ENCODE measurements around the gene DNLZ. TPM values are rescaled to one million over a fixed set of nuclear protein-coding genes. Genes with fewer than 3 reads are reported as not detected.

The DNLZ gene
- total and polyA plus RNA-seq, 10 of the 15 experiments (the other 5 are each of a cell fraction or from before 2014, with no cell fraction given), result 0.66 to 29.7 (median 14.7) TPM; not detected in 1

GRCh38 chr9:136375096-136375495 lies 11.6 kb upstream of the DNLZ start:
- Histone ChIP-seq H3K27me3 (replicated peaks in 1 of 2; ENCODE audit: control insufficient read depth in 2 of 2, insufficient read depth in 2 of 2, low read length in 1 of 2) (no peaks in the 10 kb centered on the region), H3K4me2 (ENCODE audit: control insufficient read depth, insufficient read depth) (no peak overlapping the region), H3K36me3 (ENCODE audit: control insufficient read depth in 2 of 2, insufficient read depth in 2 of 2, low read length in 1 of 2) (peaks cover 0 to 15% of the 10 kb centered on the region in 2 experiments; a peak in 3 of 4 replicates), H3K9ac (ENCODE audit: control insufficient read depth, insufficient read depth, low read length) (no peak overlapping the region), H3K4me1 (ENCODE audit: control insufficient read depth, insufficient read depth, low read length) (0 out of 2 replicates have a peak, but pooled peaks cover 4% of the 10 kb centered on the region), H3K9me3 (replicated peaks; ENCODE audit: control insufficient read depth, insufficient read depth, low read length) (no peaks in the 10 kb centered on the region), H3K27ac (ENCODE audit: control insufficient read depth, insufficient read depth) (no peak overlapping the region), H3K79me2 (ENCODE audit: control insufficient read depth, insufficient read depth, low read length) (no peaks in the 10 kb centered on the region), H2AFZ (ENCODE audit: control insufficient read depth, low read depth, low read length) (no peak overlapping the region), H3K4me3 (no peak overlapping the region), H4K20me1 (ENCODE audit: control insufficient read depth, insufficient read depth) (no peaks in the 10 kb centered on the region)
- ChIA-PET CTCF (no interaction called here), POLR2A (interaction anchor here (1.4 kb wide), 1 partner anchor 14 kb away, joined by 4 read pairs; no protein-coding TSS in a partner anchor), SMC1A (ENCODE audit: uncharacterized antibody, unreplicated experiment) (no interaction called here), RAD21 (ENCODE audit: unreplicated experiment) (no interaction called here)
- DNase-seq (ENCODE audit: low read depth, low spot score) (no peak), ATAC-seq (no peak), FAIRE-seq (no peak)
- intact Hi-C loops (cut with micrococcal nuclease; ENCODE audit: unreplicated experiment), result no loop called here
- TF ChIP-seq POLR2A (IDR thresholded peaks at IDR 0.05; ENCODE audit: low read depth, low read length) (no peak), NBN (IDR thresholded peaks at IDR 0.05) (no peak), IRF3 (IDR thresholded peaks at IDR 0.05) (no peak), ZNF217 (IDR thresholded peaks at IDR 0.05) (no peak), NRF1 (conservative IDR thresholded peaks at IDR 0.05; ENCODE audit: low read depth, low read length) (no peak), GABPA (IDR thresholded peaks at IDR 0.05; ENCODE audit: low read depth) (no peak)
- no TSS peak for BruUV-seq (replicated peaks)
- 94% methylated on average over 12 of the region's 12 CpGs for WGBS (ENCODE audit: insufficient coverage, insufficient replicate concordance, low lambda C conversion rate, missing lambda C conversion rate)
- in situ Hi-C loops (cut with MboI), result no loop called here

- BruUV-seq (replicated peaks), result no TSS peak
- no peak for DNase-seq (ENCODE audit: low read depth, low spot score)
- intact Hi-C loops (cut with micrococcal nuclease; ENCODE audit: unreplicated experiment), result no loop called here
- Histone ChIP-seq H3K4me2 (ENCODE audit: control insufficient read depth, insufficient read depth) (no peak overlapping the region), H3K9ac (ENCODE audit: control insufficient read depth, insufficient read depth, low read length) (no peak overlapping the region), H2AFZ (ENCODE audit: control insufficient read depth, low read depth, low read length) (no peak overlapping the region), H3K36me3 (ENCODE audit: control insufficient read depth in 2 of 2, insufficient read depth in 2 of 2, low read length in 1 of 2) (peaks cover 0 to 11% of the 10 kb centered on the region in 2 experiments; a peak in 3 of 4 replicates), H3K4me3 (no peak overlapping the region), H3K27me3 (replicated peaks in 1 of 2; ENCODE audit: control insufficient read depth in 2 of 2, insufficient read depth in 2 of 2, low read length in 1 of 2) (no peaks in the 10 kb centered on the region), H3K79me2 (ENCODE audit: control insufficient read depth, insufficient read depth, low read length) (no peaks in the 10 kb centered on the region), H4K20me1 (ENCODE audit: control insufficient read depth, insufficient read depth) (no peaks in the 10 kb centered on the region), H3K9me3 (replicated peaks; ENCODE audit: control insufficient read depth, insufficient read depth, low read length) (no peaks in the 10 kb centered on the region), H3K27ac (ENCODE audit: control insufficient read depth, insufficient read depth) (no peak overlapping the region), H3K4me1 (ENCODE audit: control insufficient read depth, insufficient read depth, low read length) (0 out of 2 replicates have a peak, but pooled peaks cover 4% of the 10 kb centered on the region)
- ChIA-PET SMC1A (ENCODE audit: uncharacterized antibody, unreplicated experiment) (no interaction called here), POLR2A (interaction anchor here (1.1 to 1.4 kb wide), 2 partner anchors 15 to 27 kb away, joined by 3 to 4 read pairs; no protein-coding TSS in a partner anchor), CTCF (no interaction called here), RAD21 (ENCODE audit: unreplicated experiment) (no interaction called here)
- 87% methylated on average over 14 of the region's 14 CpGs for WGBS (ENCODE audit: insufficient coverage, insufficient replicate concordance, low lambda C conversion rate, missing lambda C conversion rate)
- ATAC-seq, result no peak
- no peak for FAIRE-seq
- TF ChIP-seq E4F1 (IDR thresholded peaks at IDR 0.05; ENCODE audit: borderline replicate concordance, partially characterized antibody) (no peak), IRF5 (IDR thresholded peaks at IDR 0.05; ENCODE audit: borderline replicate concordance) (no peak), BACH1 (IDR thresholded peaks at IDR 0.05; ENCODE audit: borderline replicate concordance) (no peak), POLR2A (IDR thresholded peaks at IDR 0.05; ENCODE audit: low read depth, low read length) (peak; percentile 55; the same call in 1 of the 2 replicates)
- in situ Hi-C loops (cut with MboI), result no loop called here
These were observed 10.6 kb upstream of the DNLZ start for GRCh38 chr9:136374183-136374575.

Measured in GM12878 (cell line).